ENCODE measurements around the gene NOS1.

NOS1 gene

GRCh38 chr12:117329756-117330155, 31.7 kb downstream of the NOS1 start:
- DNase-seq: no peak

GRCh38 chr12:117328556-117329100, 32.8 kb downstream of the NOS1 start:
- DNase-seq: no peak

GRCh38 chr12:117322428-117322827, 39.0 kb downstream of the NOS1 start:
- no peak for DNase-seq

GRCh38 chr12:117321572-117321971, 39.9 kb downstream of the NOS1 start:
- DNase-seq: peak; percentile 22

- DNase-seq: no peak
Observed at GRCh38 chr12:117318591-117318990, 42.8 kb downstream of the NOS1 start.

- DNase-seq: no peak
Observed at GRCh38 chr12:117316336-117316735, 45.1 kb downstream of the NOS1 start.

GRCh38 chr12:117313926-117314325, 47.5 kb downstream of the NOS1 start:
- DNase-seq: no peak

GRCh38 chr12:117312770-117313169, 48.7 kb downstream of the NOS1 start:
- DNase-seq: no peak

GRCh38 chr12:117309276-117309925, 52.0 kb downstream of the NOS1 start:
- no peak for DNase-seq

GRCh38 chr12:117300174-117300573, 61.3 kb downstream of the NOS1 start:
- DNase-seq: no peak

GRCh38 chr12:117298648-117299225, 62.7 kb downstream of the NOS1 start:
- no peak for DNase-seq

GRCh38 chr12:117298191-117298590, 63.2 kb downstream of the NOS1 start:
- no peak for DNase-seq

GRCh38 chr12:117294189-117294603, 67.2 kb downstream of the NOS1 start:
- no peak for DNase-seq

GRCh38 chr12:117293510-117293909, 67.9 kb downstream of the NOS1 start:
- no peak for DNase-seq

GRCh38 chr12:117292688-117293087, 68.7 kb downstream of the NOS1 start:
- DNase-seq: no peak

GRCh38 chr12:117284140-117284539, 77.3 kb downstream of the NOS1 start:
- DNase-seq: peak; percentile 53

- DNase-seq: no peak
Observed at GRCh38 chr12:117282490-117282889, 78.9 kb downstream of the NOS1 start.

GRCh38 chr12:117280019-117280680, 81.3 kb downstream of the NOS1 start:
- DNase-seq: no peak

GRCh38 chr12:117279606-117280005, 81.8 kb downstream of the NOS1 start:
- peak; percentile 31 for DNase-seq

- DNase-seq: no peak
Observed at GRCh38 chr12:117277875-117278274, 83.6 kb downstream of the NOS1 start.

GRCh38 chr12:117273091-117273490, 88.3 kb downstream of the NOS1 start:
- no peak for DNase-seq

- DNase-seq: no peak
Observed at GRCh38 chr12:117272690-117273089, 88.7 kb downstream of the NOS1 start.

GRCh38 chr12:117262749-117263148, 98.7 kb downstream of the NOS1 start:
- DNase-seq: no peak

GRCh38 chr12:117261247-117261646, 100.2 kb downstream of the NOS1 start:
- peak; percentile 62 for DNase-seq

All from DMS53 (cell line).